Activated CD8-positive, alpha-beta memory T cell treated with anti-CD3 and anti-CD28 coated beads for 4 hours (primary cell): ENCODE results near the gene IMPG2.

ENCODE experiments used
- DNase-seq, 2 donors: peaks; one replicate each; pipeline ENCODE4 v3.0.0-alpha.2; 2020; ENCODE audit warnings: low read depth in 2 of 2

The IMPG2 gene

GRCh38 chr3:101183151-101183550 lies 137.2 kb downstream of the IMPG2 start:
- DNase-seq = no peak

- no peak for DNase-seq
These were observed 137.6 kb downstream of the IMPG2 start for GRCh38 chr3:101182734-101183133.

- DNase-seq = no peak
These were observed 138.6 kb downstream of the IMPG2 start for GRCh38 chr3:101181801-101182200.

- no peak for DNase-seq
These were observed 140.7 kb downstream of the IMPG2 start for GRCh38 chr3:101179637-101180036.

- no peak for DNase-seq
These were observed 142.8 kb downstream of the IMPG2 start for GRCh38 chr3:101177577-101177976.
